GM21529 (cell line): ENCODE data around the gene CRYL1.

ENCODE experiments used
- ATAC-seq: cut with Tn5 transposase; IDR thresholded peaks from one replicate; pipeline ENCODE4 v1.9.1; 2021; ENCODE audit not compliant: unreplicated experiment

CRYL1 gene

GRCh38 chr13:20383058-20383457, 142.6 kb downstream of the CRYL1 start:
- no peak for ATAC-seq

- ATAC-seq: no peak
These were observed 144.3 kb downstream of the CRYL1 start for GRCh38 chr13:20381401-20381800.

- ATAC-seq: no peak
These were observed 146.9 kb downstream of the CRYL1 start for GRCh38 chr13:20378721-20379120.

- no peak for ATAC-seq
These were observed 147.9 kb downstream of the CRYL1 start for GRCh38 chr13:20377720-20378119.

- no peak for ATAC-seq
These were observed 149.8 kb downstream of the CRYL1 start for GRCh38 chr13:20375871-20376270.

- ATAC-seq: no peak
These were observed 151.8 kb downstream of the CRYL1 start for GRCh38 chr13:20373861-20374260.

- no peak for ATAC-seq
These were observed 153.8 kb downstream of the CRYL1 start for GRCh38 chr13:20371825-20372224.

- ATAC-seq: no peak
These were observed 154.7 kb downstream of the CRYL1 start for GRCh38 chr13:20370815-20371421.

GRCh38 chr13:20369886-20370361, 155.7 kb downstream of the CRYL1 start:
- peak; percentile 82 for ATAC-seq

- no peak for ATAC-seq
These were observed 159.6 kb downstream of the CRYL1 start for GRCh38 chr13:20366056-20366455.

- ATAC-seq: no peak
These were observed 162.1 kb downstream of the CRYL1 start for GRCh38 chr13:20363603-20364002.

- no peak for ATAC-seq
These were observed 162.5 kb downstream of the CRYL1 start for GRCh38 chr13:20363172-20363571.

GRCh38 chr13:20362484-20363041, 163.1 kb downstream of the CRYL1 start:
- ATAC-seq: no peak

- ATAC-seq: no peak
These were observed 164.7 kb downstream of the CRYL1 start for GRCh38 chr13:20360835-20361412.

- no peak for ATAC-seq
These were observed 165.6 kb downstream of the CRYL1 start for GRCh38 chr13:20360041-20360491.

GRCh38 chr13:20359335-20359734, 166.3 kb downstream of the CRYL1 start:
- ATAC-seq: no peak

- no peak for ATAC-seq
These were observed 167.6 kb downstream of the CRYL1 start for GRCh38 chr13:20358022-20358421.

- ATAC-seq: no peak
These were observed 169.2 kb downstream of the CRYL1 start for GRCh38 chr13:20356444-20356843.

GRCh38 chr13:20354722-20355121, 170.9 kb downstream of the CRYL1 start:
- ATAC-seq: no peak

GRCh38 chr13:20353973-20354372, 171.7 kb downstream of the CRYL1 start:
- no peak for ATAC-seq
